Hypothalamus (tissue), 51 donors: ENCODE data around the gene PRSS53.

Experiments used
- DNase-seq, 51 donors: peaks; one replicate each; lab custom pipeline; 2025; lab: John Stamatoyannopoulos, UW

Gene PRSS53

GRCh38 chr16:31080756-31081419 lies 7.9 kb downstream of the PRSS53 start:
- no peak for DNase-seq

GRCh38 chr16:31080035-31080629 lies 8.6 kb downstream of the PRSS53 start:
- no peak for DNase-seq

DNA sequence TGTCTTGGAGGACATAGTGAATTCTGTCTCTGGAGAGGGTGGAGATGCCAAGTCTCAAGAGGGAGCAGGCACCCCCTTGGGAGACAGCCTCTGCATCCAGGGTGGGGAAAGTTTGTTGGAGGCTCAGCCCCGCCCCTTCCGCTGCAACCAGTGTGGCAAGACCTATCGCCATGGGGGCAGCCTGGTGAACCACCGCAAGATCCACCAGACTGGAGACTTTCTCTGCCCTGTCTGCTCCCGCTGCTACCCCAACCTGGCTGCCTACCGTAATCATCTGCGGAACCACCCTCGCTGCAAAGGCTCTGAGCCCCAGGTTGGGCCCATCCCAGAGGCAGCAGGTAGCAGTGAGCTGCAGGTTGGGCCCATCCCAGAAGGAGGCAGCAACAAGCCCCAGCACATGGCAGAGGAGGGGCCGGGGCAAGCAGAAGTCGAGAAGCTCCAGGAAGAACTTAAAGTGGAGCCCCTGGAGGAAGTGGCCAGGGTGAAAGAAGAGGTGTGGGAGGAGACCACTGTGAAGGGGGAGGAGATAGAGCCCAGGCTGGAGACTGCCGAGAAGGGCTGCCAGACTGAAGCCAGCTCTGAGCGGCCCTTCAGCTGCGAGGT lies 9.3 kb downstream of the PRSS53 start:
- no peak for DNase-seq

GRCh38 chr16:31078597-31079341 lies 10.0 kb downstream of the PRSS53 start:
- no peak for DNase-seq

GRCh38 chr16:31077592-31078396 lies 10.9 kb downstream of the PRSS53 start:
- no peak for DNase-seq

DNA sequence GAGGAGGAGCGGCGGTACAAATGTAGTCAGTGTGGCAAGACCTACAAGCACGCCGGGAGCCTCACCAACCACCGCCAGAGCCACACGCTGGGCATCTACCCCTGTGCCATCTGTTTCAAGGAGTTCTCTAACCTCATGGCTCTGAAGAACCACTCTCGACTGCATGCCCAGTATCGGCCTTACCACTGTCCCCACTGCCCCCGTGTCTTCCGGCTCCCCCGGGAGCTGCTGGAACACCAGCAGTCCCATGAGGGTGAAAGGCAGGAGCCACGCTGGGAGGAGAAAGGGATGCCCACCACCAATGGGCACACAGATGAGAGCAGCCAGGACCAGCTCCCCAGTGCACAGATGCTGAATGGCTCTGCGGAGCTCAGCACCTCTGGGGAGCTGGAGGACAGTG lies 11.7 kb downstream of the PRSS53 start:
- no peak for DNase-seq

DNA sequence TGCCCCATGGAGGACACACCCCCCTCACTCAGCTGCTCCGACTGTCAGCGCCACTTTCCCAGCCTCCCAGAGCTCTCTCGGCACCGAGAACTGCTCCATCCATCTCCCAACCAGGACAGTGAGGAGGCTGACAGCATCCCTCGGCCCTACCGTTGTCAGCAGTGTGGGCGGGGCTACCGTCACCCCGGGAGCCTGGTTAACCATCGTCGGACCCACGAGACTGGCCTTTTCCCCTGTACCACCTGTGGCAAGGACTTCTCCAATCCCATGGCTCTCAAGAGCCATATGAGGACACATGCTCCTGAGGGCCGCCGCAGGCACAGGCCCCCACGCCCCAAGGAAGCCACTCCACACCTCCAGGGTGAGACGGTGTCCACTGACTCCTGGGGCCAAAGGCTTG lies 12.4 kb downstream of the PRSS53 start:
- DNase-seq: no peak

DNA sequence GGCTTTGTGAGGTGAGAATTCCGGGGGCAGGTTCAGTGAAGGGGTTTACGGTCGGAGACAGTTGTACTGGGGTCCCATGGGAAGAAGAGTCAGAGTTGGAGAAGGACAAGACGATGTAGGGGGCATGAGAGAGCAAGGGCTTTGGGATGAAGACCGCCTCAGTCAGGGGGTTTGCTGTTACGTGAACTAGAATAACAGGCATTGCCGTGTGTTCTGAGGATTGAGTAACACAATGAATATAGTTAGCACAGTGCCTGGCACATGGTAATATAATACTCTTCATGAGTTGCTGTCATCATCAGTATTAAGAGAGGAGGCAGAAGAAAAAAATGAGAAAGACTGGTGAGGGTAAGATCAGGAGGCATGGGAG lies 13.9 kb downstream of the PRSS53 start:
- no peak for DNase-seq

DNA sequence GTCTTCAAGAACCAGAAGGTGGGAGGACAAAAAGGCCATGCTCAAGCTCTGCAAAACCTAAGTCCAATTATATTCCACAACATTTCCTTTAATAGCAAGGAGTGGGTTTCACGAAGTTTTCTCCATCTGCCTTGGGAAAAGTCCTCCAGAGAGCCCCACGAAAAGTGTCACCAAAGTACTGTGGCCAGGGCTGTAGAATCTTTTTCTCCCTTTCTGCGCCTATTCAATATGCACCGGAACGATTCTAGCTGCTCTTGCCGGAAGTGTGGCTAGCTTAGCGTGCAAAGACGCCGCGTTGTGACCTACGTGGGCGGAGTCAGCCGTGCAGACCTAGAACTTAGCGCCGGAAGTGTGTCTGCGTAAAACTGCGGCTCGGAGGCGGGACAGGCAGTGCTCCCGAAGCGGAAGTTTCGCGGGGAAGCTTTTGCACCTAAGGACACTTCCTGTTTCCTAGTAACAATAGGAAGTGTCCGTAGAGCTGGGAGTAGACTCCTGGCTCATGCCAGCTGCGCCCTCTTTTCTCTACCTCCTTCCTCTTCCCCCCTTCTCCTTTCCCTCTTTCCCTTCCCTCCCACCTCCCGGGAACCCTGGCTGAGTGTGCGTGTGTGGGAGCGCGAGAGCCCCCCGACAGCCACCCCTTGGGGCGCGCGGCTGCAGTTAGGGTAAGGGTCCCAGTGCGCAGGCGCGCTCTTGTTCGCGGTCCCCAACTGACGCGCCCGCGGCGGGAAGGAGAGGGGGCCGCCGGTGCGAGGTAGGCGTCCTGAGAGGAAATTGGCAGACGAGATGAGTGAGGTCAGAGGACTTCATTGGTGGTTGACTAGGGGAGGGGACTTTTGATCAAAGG lies 14.6 kb downstream of the PRSS53 start, which contains the start of the genes ZNF646 and ZNF668:
Gene ZNF646 (plus strand): TSS at position 453 of the 844 bp plus-strand sequence. CDS start 1,903 bp downstream, outside the sequence.
Gene ZNF668 (minus strand): TSS at position 271 of the 844 bp plus-strand sequence. CDS start 9,781 bp downstream, outside the sequence.
- peak; percentile 49 to 99 (median 97) for DNase-seq

GRCh38 chr16:31073142-31073969 lies 15.4 kb downstream of the PRSS53 start:
- DNase-seq: peak; percentile 62 to 96 (median 87)

DNA sequence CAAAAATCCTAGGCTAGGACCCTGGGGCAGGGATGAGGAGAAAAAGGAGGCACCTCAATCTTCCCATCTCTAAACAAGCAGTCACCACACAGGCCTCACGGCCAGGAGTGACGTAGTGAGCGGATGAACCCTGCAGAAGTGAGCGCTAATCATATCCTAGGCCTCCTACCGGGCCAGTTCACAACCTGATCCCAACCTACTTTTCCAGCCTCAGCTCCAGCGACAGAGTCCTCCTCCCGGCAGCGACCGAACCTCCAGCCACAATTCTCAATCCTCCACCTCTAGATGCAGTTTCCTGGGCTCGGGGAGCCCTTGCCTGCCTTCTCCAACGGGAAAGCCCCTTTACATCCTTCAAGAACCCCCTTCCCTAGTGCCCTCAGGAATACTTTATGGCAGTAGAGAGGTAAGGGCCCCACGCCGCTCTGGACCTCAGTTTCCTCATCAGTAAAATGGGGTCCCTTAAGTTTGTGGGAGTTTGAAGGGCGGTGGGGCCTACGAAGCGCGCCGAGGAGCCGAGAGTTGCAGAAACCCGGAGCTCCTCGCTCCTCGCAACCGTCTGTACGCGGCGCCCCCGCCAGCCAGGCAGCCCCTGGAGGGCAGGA lies 16.1 kb downstream of the PRSS53 start:
- DNase-seq: peak in 8 of 51 donors; percentile 7 to 42 (median 24)

GRCh38 chr16:31071861-31072260 lies 16.9 kb downstream of the PRSS53 start:
- DNase-seq: no peak

DNA sequence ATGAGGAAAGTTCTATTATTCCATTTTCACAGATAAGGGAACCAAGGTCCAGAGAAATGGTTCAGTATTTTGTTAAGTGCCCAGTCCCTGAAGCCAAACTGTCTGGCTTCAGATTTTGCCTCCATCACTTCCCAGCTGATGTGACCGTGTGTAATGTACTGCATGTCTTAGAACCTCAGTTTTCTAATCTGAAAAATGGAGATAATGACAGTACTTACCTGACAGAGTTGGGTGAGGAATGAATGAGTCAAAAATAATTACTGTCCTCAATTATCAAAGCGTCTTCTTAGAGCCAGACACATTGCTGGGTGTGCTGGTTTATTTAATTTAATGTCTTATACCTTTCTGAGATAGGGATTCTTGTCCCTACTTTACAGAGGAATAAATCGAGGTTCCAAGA lies 21.4 kb downstream of the PRSS53 start:
- no peak for DNase-seq

GRCh38 chr16:31064882-31065461 lies 23.8 kb downstream of the PRSS53 start:
- DNase-seq: no peak

DNA sequence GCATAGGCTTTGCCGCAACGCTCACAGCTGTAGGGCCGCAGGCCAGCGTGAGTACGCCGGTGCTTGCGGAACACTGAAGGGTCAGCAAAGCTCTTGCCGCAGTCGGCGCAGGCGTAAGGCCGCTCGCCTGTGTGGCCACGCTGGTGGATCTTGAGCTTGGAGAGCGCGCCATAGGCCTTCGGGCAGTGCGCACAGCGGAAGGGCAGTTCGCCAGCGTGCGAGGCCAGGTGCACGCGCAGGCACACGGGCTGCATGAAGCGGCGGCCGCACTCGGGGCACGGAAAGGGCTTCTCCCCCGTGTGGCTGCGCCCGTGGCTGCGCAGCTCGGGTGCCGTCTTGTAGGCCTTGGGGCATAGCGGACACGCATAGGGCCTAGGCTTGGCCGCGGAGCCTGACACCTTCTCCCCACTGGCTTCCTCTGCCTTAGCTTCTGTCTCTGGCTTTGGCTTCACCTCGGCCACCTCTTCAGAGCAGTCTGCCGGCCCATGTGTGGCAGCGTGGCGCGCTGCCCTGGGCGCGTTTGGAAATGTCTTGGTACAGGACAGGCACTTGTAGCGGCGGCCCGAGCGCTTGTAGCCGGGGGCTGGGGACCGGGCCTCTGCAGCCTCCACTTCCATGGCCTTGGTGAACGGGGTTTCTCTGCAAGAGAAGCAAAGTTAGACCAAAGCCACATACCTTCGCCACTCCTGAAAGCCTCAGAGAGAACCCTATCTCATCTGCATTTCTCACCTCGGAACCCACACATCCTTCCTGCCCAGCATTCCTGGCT lies 24.7 kb downstream of the PRSS53 start:
- DNase-seq: no peak

- no peak for DNase-seq
Observed at GRCh38 chr16:31063495-31063842, 25.3 kb downstream of the PRSS53 start.

DNA sequence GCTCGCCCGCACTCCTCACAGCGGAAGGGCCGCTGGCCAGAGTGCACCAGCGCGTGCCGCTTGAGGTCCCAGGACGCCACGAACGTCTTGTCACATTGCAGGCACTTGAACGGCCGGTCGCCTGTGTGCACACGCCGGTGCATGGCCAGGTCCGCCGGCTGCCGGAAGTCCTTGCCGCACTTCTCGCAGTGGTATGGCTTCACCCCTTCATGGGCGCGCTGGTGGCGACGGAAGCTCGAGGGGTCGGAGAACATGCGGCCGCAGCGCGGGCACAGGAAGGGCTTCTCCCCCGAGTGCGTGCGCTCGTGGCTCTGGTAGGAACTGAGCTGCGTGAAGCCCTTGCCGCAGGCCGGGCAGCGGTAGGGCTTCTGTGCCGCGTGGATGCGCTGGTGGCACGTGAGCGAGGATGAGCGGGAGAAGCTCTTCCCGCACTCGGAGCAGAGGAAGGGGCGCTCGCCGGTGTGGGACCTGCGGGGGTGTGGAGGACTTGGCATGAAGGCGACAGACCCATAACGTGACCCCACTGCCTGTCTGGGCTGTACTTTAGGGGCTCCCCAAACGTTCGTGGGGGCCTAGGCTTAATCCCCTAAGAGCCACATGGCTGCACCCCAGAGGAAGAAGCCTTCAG lies 26.8 kb downstream of the PRSS53 start:
- DNase-seq: no peak
